HL-60/S4 treated with phorbol 12-myristate 13-acetate at 8.2 ng/mL for 4 days and 3 days (cell line): ENCODE data around the gene RPS6KA6.
"Not testable (repeated sequence)": the region's sequence is repeated elsewhere in the genome, so short reads cannot be mapped to it uniquely, and the experiment has no call there.

ENCODE experiments used
- in situ Hi-C: fragments of 300-500 bp; cut with MboI; formaldehyde crosslinking; loops from 2 replicates; pipeline ENCODE4 v1.15.0; 2022; ENCODE audit warnings: low sequenced_read_pairs

Gene RPS6KA6

GRCh38 chrX:84165711-84166110 is 22.3 kb downstream of the RPS6KA6 start:
- in situ Hi-C loops: no loop called here

- in situ Hi-C loops: no loop called here
These were observed 25.6 kb downstream of the RPS6KA6 start for GRCh38 chrX:84162401-84162800.

- in situ Hi-C loops: no loop called here
These were observed 26.4 kb downstream of the RPS6KA6 start for GRCh38 chrX:84161641-84162040.

- in situ Hi-C loops: no loop called here
These were observed 27.3 kb downstream of the RPS6KA6 start for GRCh38 chrX:84160736-84161135.

- in situ Hi-C loops: no loop called here
These were observed 31.2 kb downstream of the RPS6KA6 start for GRCh38 chrX:84156821-84157220.

- in situ Hi-C loops: no loop called here
These were observed 32.1 kb downstream of the RPS6KA6 start for GRCh38 chrX:84155938-84156337.

- in situ Hi-C loops: no loop called here
These were observed 34.5 kb downstream of the RPS6KA6 start for GRCh38 chrX:84153538-84153937.

- in situ Hi-C loops: no loop called here
These were observed 43.0 kb downstream of the RPS6KA6 start for GRCh38 chrX:84144991-84145390.

GRCh38 chrX:84144281-84144680 is 43.7 kb downstream of the RPS6KA6 start:
- in situ Hi-C loops: no loop called here

GRCh38 chrX:84133023-84133422 is 55.0 kb downstream of the RPS6KA6 start:
- in situ Hi-C loops: no loop called here

GRCh38 chrX:84123585-84123984 is 64.4 kb downstream of the RPS6KA6 start:
- in situ Hi-C loops: no loop called here

- in situ Hi-C loops: no loop called here
These were observed 69.2 kb downstream of the RPS6KA6 start for GRCh38 chrX:84118769-84119168.

- in situ Hi-C loops: no loop called here
These were observed 69.7 kb downstream of the RPS6KA6 start for GRCh38 chrX:84118315-84118714.

- in situ Hi-C loops: no loop called here
These were observed 79.4 kb downstream of the RPS6KA6 start for GRCh38 chrX:84108584-84108983.

- in situ Hi-C loops: no loop called here
These were observed 88.9 kb downstream of the RPS6KA6 start for GRCh38 chrX:84099120-84099519.

- in situ Hi-C loops: not testable (repeated sequence)
These were observed 108.4 kb downstream of the RPS6KA6 start for GRCh38 chrX:84079479-84080197.

- in situ Hi-C loops: no loop called here
These were observed 109.0 kb downstream of the RPS6KA6 start for GRCh38 chrX:84078991-84079390.

GRCh38 chrX:84064814-84065213 is 123.2 kb downstream of the RPS6KA6 start:
- in situ Hi-C loops: no loop called here

GRCh38 chrX:84064164-84064563 is 123.8 kb downstream of the RPS6KA6 start:
- in situ Hi-C loops: no loop called here

- in situ Hi-C loops: no loop called here
These were observed 140.7 kb downstream of the RPS6KA6 start for GRCh38 chrX:84047339-84047738.

- in situ Hi-C loops: no loop called here
These were observed 141.5 kb downstream of the RPS6KA6 start for GRCh38 chrX:84046403-84046984.

GRCh38 chrX:84044051-84044450 is 143.9 kb downstream of the RPS6KA6 start:
- in situ Hi-C loops: no loop called here
